ENCODE results near the gene SATB1.

SATB1 gene

GRCh38 chr3:18409266-18409665, 15.9 kb downstream of the SATB1 start:
- no peaks in the 10 kb centered on the region for H3K4me1 ChIP-seq (ENCODE audit: insufficient read depth, low read length)
- no peaks in the 10 kb centered on the region for H3K9me3 ChIP-seq (ENCODE audit: low read length)

GRCh38 chr3:18405141-18405540, 20.0 kb downstream of the SATB1 start:
- Histone ChIP-seq H3K9me3 (ENCODE audit: low read length) (no peaks in the 10 kb centered on the region), H3K36me3 (ENCODE audit: insufficient read depth, low read length) (no peaks in the 10 kb centered on the region), H3K4me1 (ENCODE audit: insufficient read depth, low read length) (peaks cover 5% of the 10 kb centered on the region)

More at GRCh38 chr3:18409266-18409665, 15.9 kb downstream of the SATB1 start:
- H3K27me3 ChIP-seq (ENCODE audit: insufficient read depth, low read length) = no peaks in the 10 kb centered on the region
- no peaks in the 10 kb centered on the region for H3K36me3 ChIP-seq (ENCODE audit: insufficient read depth, low read length)
- no peak overlapping the region for H3K4me3 ChIP-seq (ENCODE audit: low read length)
- no peak overlapping the region for H2AFZ ChIP-seq (ENCODE audit: low read depth, low read length)

GRCh38 chr3:18403061-18403460, 22.1 kb downstream of the SATB1 start:
- Histone ChIP-seq H3K4me1 (ENCODE audit: insufficient read depth, low read length) (peaks cover 5% of the 10 kb centered on the region), H3K4me3 (ENCODE audit: low read length) (no peak overlapping the region), H3K27me3 (ENCODE audit: insufficient read depth, low read length) (no peaks in the 10 kb centered on the region), H2AFZ (ENCODE audit: low read depth, low read length) (no peak overlapping the region), H3K9me3 (ENCODE audit: low read length) (no peaks in the 10 kb centered on the region), H3K36me3 (ENCODE audit: insufficient read depth, low read length) (no peaks in the 10 kb centered on the region)

More at GRCh38 chr3:18405141-18405540, 20.0 kb downstream of the SATB1 start:
- H3K4me3 ChIP-seq (ENCODE audit: low read length) = no peak overlapping the region
- H2AFZ ChIP-seq (ENCODE audit: low read depth, low read length) = no peak overlapping the region
- no peaks in the 10 kb centered on the region for H3K27me3 ChIP-seq (ENCODE audit: insufficient read depth, low read length)

- H3K4me1 ChIP-seq (ENCODE audit: insufficient read depth, low read length) = peaks cover 5% of the 10 kb centered on the region
- H2AFZ ChIP-seq (ENCODE audit: low read depth, low read length) = no peak overlapping the region
- no peaks in the 10 kb centered on the region for H3K9me3 ChIP-seq (ENCODE audit: low read length)
- H3K27me3 ChIP-seq (ENCODE audit: insufficient read depth, low read length) = no peaks in the 10 kb centered on the region
- H3K4me3 ChIP-seq (ENCODE audit: low read length) = no peak overlapping the region
- H3K36me3 ChIP-seq (ENCODE audit: insufficient read depth, low read length) = no peaks in the 10 kb centered on the region
Observed at GRCh38 chr3:18402239-18402799, 22.8 kb downstream of the SATB1 start.

- no peaks in the 10 kb centered on the region for H3K27me3 ChIP-seq (ENCODE audit: insufficient read depth, low read length)
- peaks cover 5% of the 10 kb centered on the region for H3K4me1 ChIP-seq (ENCODE audit: insufficient read depth, low read length)
- H3K9me3 ChIP-seq (ENCODE audit: low read length) = no peaks in the 10 kb centered on the region
- no peak overlapping the region for H2AFZ ChIP-seq (ENCODE audit: low read depth, low read length)
- H3K4me3 ChIP-seq (ENCODE audit: low read length) = no peak overlapping the region
- H3K36me3 ChIP-seq (ENCODE audit: insufficient read depth, low read length) = peaks cover 2% of the 10 kb centered on the region
Observed at GRCh38 chr3:18401300-18401961, 23.7 kb downstream of the SATB1 start.

- H3K4me3 ChIP-seq (ENCODE audit: low read length) = no peak overlapping the region
- H2AFZ ChIP-seq (ENCODE audit: low read depth, low read length) = no peak overlapping the region
- peaks cover 5% of the 10 kb centered on the region for H3K4me1 ChIP-seq (ENCODE audit: insufficient read depth, low read length)
- H3K9me3 ChIP-seq (ENCODE audit: low read length) = no peaks in the 10 kb centered on the region
- peaks cover 9% of the 10 kb centered on the region for H3K36me3 ChIP-seq (ENCODE audit: insufficient read depth, low read length)
- no peaks in the 10 kb centered on the region for H3K27me3 ChIP-seq (ENCODE audit: insufficient read depth, low read length)
Observed at GRCh38 chr3:18398448-18398847, 26.7 kb downstream of the SATB1 start.

- H3K9me3 ChIP-seq (ENCODE audit: low read length) = no peaks in the 10 kb centered on the region
- H3K27me3 ChIP-seq (ENCODE audit: insufficient read depth, low read length) = no peaks in the 10 kb centered on the region
- H3K4me3 ChIP-seq (ENCODE audit: low read length) = no peak overlapping the region
- no peaks in the 10 kb centered on the region for H3K4me1 ChIP-seq (ENCODE audit: insufficient read depth, low read length)
- H2AFZ ChIP-seq (ENCODE audit: low read depth, low read length) = no peak overlapping the region
- peaks cover 9% of the 10 kb centered on the region for H3K36me3 ChIP-seq (ENCODE audit: insufficient read depth, low read length)
Observed at GRCh38 chr3:18396428-18396827, 28.7 kb downstream of the SATB1 start.

GRCh38 chr3:18394384-18394995, 30.6 kb downstream of the SATB1 start:
- no peaks in the 10 kb centered on the region for H3K27me3 ChIP-seq (ENCODE audit: insufficient read depth, low read length)
- H3K4me3 ChIP-seq (ENCODE audit: low read length) = no peak overlapping the region
- no peaks in the 10 kb centered on the region for H3K9me3 ChIP-seq (ENCODE audit: low read length)
- H3K4me1 ChIP-seq (ENCODE audit: insufficient read depth, low read length) = no peaks in the 10 kb centered on the region
- H3K36me3 ChIP-seq (ENCODE audit: insufficient read depth, low read length) = peaks cover 9% of the 10 kb centered on the region
- no peak overlapping the region for H2AFZ ChIP-seq (ENCODE audit: low read depth, low read length)

- Histone ChIP-seq H2AFZ (ENCODE audit: low read depth, low read length) (no peak overlapping the region), H3K4me3 (ENCODE audit: low read length) (no peak overlapping the region), H3K36me3 (ENCODE audit: insufficient read depth, low read length) (peaks cover 9% of the 10 kb centered on the region), H3K4me1 (ENCODE audit: insufficient read depth, low read length) (no peaks in the 10 kb centered on the region), H3K9me3 (ENCODE audit: low read length) (no peaks in the 10 kb centered on the region), H3K27me3 (ENCODE audit: insufficient read depth, low read length) (no peaks in the 10 kb centered on the region)
Observed at GRCh38 chr3:18393906-18394305, 31.2 kb downstream of the SATB1 start.

- Histone ChIP-seq H3K4me1 (ENCODE audit: insufficient read depth, low read length) (no peaks in the 10 kb centered on the region), H3K4me3 (ENCODE audit: low read length) (no peak overlapping the region), H3K9me3 (ENCODE audit: low read length) (no peaks in the 10 kb centered on the region), H3K27me3 (ENCODE audit: insufficient read depth, low read length) (no peaks in the 10 kb centered on the region), H2AFZ (ENCODE audit: low read depth, low read length) (no peak overlapping the region), H3K36me3 (ENCODE audit: insufficient read depth, low read length) (peaks cover 6% of the 10 kb centered on the region)
Observed at GRCh38 chr3:18390024-18390660, 35.0 kb downstream of the SATB1 start.

GRCh38 chr3:18389108-18389733, 35.9 kb downstream of the SATB1 start:
- H3K4me3 ChIP-seq (ENCODE audit: low read length) = no peak overlapping the region
- peaks cover 5% of the 10 kb centered on the region for H3K36me3 ChIP-seq (ENCODE audit: insufficient read depth, low read length)
- H3K4me1 ChIP-seq (ENCODE audit: insufficient read depth, low read length) = no peaks in the 10 kb centered on the region
- no peaks in the 10 kb centered on the region for H3K9me3 ChIP-seq (ENCODE audit: low read length)
- H3K27me3 ChIP-seq (ENCODE audit: insufficient read depth, low read length) = no peaks in the 10 kb centered on the region
- no peak overlapping the region for H2AFZ ChIP-seq (ENCODE audit: low read depth, low read length)

- Histone ChIP-seq H2AFZ (ENCODE audit: low read depth, low read length) (no peak overlapping the region), H3K27me3 (ENCODE audit: insufficient read depth, low read length) (no peaks in the 10 kb centered on the region), H3K9me3 (ENCODE audit: low read length) (no peaks in the 10 kb centered on the region), H3K4me1 (ENCODE audit: insufficient read depth, low read length) (no peaks in the 10 kb centered on the region), H3K4me3 (ENCODE audit: low read length) (no peak overlapping the region), H3K36me3 (ENCODE audit: insufficient read depth, low read length) (peaks cover 3% of the 10 kb centered on the region)
Observed at GRCh38 chr3:18386274-18386890, 38.8 kb downstream of the SATB1 start.
